GM12892 (cell line): ENCODE results near the gene RSAD1.

Experiments used
- POLR2A ChIP-seq: IDR thresholded peaks from 2 replicates; pipeline ENCODE4 v1.6.1; 2011; ENCODE audit warnings: low read depth, low read length, control low read depth
- POLR2AphosphoS5 ChIP-seq: IDR thresholded peaks from 2 replicates; pipeline ENCODE4 v1.6.1; 2011; ENCODE audit warnings: low read depth, low read length, control low read depth
- TAF1 ChIP-seq: IDR thresholded peaks from 2 replicates; pipeline ENCODE4 v1.6.1; 2011; ENCODE audit warnings: low read depth, mild to moderate bottlenecking, control low read depth, low read length, borderline replicate concordance

DNA sequence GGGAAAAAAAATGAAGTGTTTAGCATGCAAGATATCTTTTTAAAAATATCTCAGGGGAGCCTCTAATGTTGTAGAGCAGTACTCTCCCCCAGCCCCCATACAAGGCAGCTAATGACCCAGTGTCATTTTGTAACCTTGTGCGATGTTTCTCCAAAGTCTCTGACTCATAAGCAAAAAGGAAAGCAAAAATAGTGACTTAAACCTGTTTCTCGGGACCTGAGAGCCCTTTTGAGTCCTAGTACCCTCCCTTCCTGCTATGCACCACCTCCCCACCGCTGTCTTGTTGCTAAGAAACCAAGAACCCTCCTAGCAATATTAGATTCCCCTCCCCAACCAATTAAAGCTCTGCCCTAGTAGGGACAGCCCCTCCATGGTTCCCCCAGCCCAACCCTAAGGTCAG is 32.4 kb downstream of the RSAD1 start:
- no peak for TF ChIP-seq POLR2A
- no peak for TF ChIP-seq POLR2AphosphoS5
- TF ChIP-seq TAF1, result no peak
